H4 (cell line): ENCODE results near the gene CLIC2. TPM values are rescaled to one million over a fixed set of nuclear protein-coding genes. Genes with fewer than 3 reads are reported as not detected.

Source experiments
- DNase-seq: peaks from one replicate; pipeline ENCODE4 v3.0.0-alpha.2; 2015; ENCODE audit warnings: low spot score
- total RNA-seq: library from RNA; depleted of rRNA; stranded (reverse); fragments of >200 nt; shearing (Covaris generic); gene quantifications from 2 replicates; pipeline ENCODE4 v1.2.3, GENCODE V29; 2014; rRNA removed

The CLIC2 gene
- total RNA-seq, 1 experiment from 2014 or later: 44.7 TPM

GRCh38 chrX:155262970-155263754, 71.3 kb downstream of the CLIC2 start:
- DNase-seq: no peak

- no peak for DNase-seq
Measured at GRCh38 chrX:155259752-155260151, 74.7 kb downstream of the CLIC2 start.

GRCh38 chrX:155251391-155251790, 83.0 kb downstream of the CLIC2 start:
- DNase-seq: no peak

- no peak for DNase-seq
Measured at GRCh38 chrX:155247497-155247896, 86.9 kb downstream of the CLIC2 start.

- DNase-seq: no peak
Measured at GRCh38 chrX:155246748-155247147, 87.7 kb downstream of the CLIC2 start.

GRCh38 chrX:155242300-155242699, 92.1 kb downstream of the CLIC2 start:
- no peak for DNase-seq

- no peak for DNase-seq
Measured at GRCh38 chrX:155237719-155238118, 96.7 kb downstream of the CLIC2 start.

- DNase-seq: no peak
Measured at GRCh38 chrX:155235891-155236290, 98.5 kb downstream of the CLIC2 start.

GRCh38 chrX:155231163-155231562, 103.3 kb downstream of the CLIC2 start:
- no peak for DNase-seq

Other genes with a start within 250 kb of the CLIC2 start
- gene VBP1, start 118.2 kb downstream of the CLIC2 start, total RNA-seq: 126 and 140 TPM in 2 replicates
- gene RAB39B, start 70.1 kb downstream of the CLIC2 start, total RNA-seq: 1.6 and 2.6 TPM in 2 replicates
- gene F8A2, start 47.5 kb upstream of the CLIC2 start, total RNA-seq: not detected in 2 replicates
- 0.41 and 5.0 TPM in 2 replicates for gene F8A3, start 124.0 kb upstream of the CLIC2 start, total RNA-seq